Muscle of arm (tissue), 14 donors: ENCODE results near the gene SUCLA2. TPM values are rescaled to one million over a fixed set of nuclear protein-coding genes. Genes with fewer than 3 reads are reported as not detected.
A peak's percentile ranks its signal among the peaks of the same experiment; 100 is the strongest.

Source experiments
- DNase-seq: peaks from one replicate; pipeline ENCODE4 v3.0.0-alpha.2; 2013
- long read RNA-seq, 11 donors: transcript quantifications; one replicate each; lab custom pipeline, GENCODE V29; 2026
- polyA plus RNA-seq, 12 donors: library from polyadenylated mRNA; unstranded; fragments of 120-200 nt; gene quantifications; one replicate each; pipeline ENCODE4 v1.2.1, GENCODE V29; 2013; ENCODE audit not compliant: insufficient read length in 12 of 12

Gene SUCLA2
- polyA plus RNA-seq = 10 to 100 TPM in 11 of 12 donors, not detected in 1; 35.8 to 83.9 (median 73.4) TPM
- long read RNA-seq, donor 1, transcript SUCLA2-219 (11 exons, 2,111 nt) = major isoform, 10 of 25 reads
- long read RNA-seq, donor 1, partial matches to known transcripts = 8 of 25 reads
- long read RNA-seq, donor 1, other reads (novel, unspliced or antisense) = 0 of 25 reads
- long read RNA-seq, donor 2, transcript SUCLA2-219 (11 exons, 2,111 nt) = major isoform, 36 of 78 reads
- long read RNA-seq, donor 2, partial matches to known transcripts = 38 of 78 reads
- long read RNA-seq, donor 2, other reads (novel, unspliced or antisense) = 0 of 78 reads
- long read RNA-seq, donor 3, transcript SUCLA2-219 (11 exons, 2,111 nt) = major isoform, 14 of 33 reads
- long read RNA-seq, donor 3, partial matches to known transcripts = 17 of 33 reads
- long read RNA-seq, donor 3, other reads (novel, unspliced or antisense) = 0 of 33 reads
- long read RNA-seq, donor 4, transcript SUCLA2-219 (11 exons, 2,111 nt) = major isoform, 13 of 32 reads
- long read RNA-seq, donor 4, partial matches to known transcripts = 14 of 32 reads
- long read RNA-seq, donor 4, other reads (novel, unspliced or antisense) = 0 of 32 reads
- long read RNA-seq, donor 5, transcript SUCLA2-219 (11 exons, 2,111 nt) = major isoform, 25 of 44 reads
- long read RNA-seq, donor 5, partial matches to known transcripts = 9 of 44 reads
- long read RNA-seq, donor 5, other reads (novel, unspliced or antisense) = 0 of 44 reads
- long read RNA-seq, donor 6, transcript SUCLA2-219 (11 exons, 2,111 nt) = major isoform, 12 of 33 reads
- long read RNA-seq, donor 6, partial matches to known transcripts = 18 of 33 reads
- long read RNA-seq, donor 6, other reads (novel, unspliced or antisense) = 0 of 33 reads
- long read RNA-seq, donor 7, transcript SUCLA2-219 (11 exons, 2,111 nt) = major isoform, 8 of 20 reads
- long read RNA-seq, donor 7, partial matches to known transcripts = 10 of 20 reads
- long read RNA-seq, donor 7, other reads (novel, unspliced or antisense) = 0 of 20 reads
- long read RNA-seq, donor 8, transcript SUCLA2-219 (11 exons, 2,111 nt) = major isoform, 24 of 30 reads
- long read RNA-seq, donor 8, transcript SUCLA2-205 (4 exons, 710 nt) = minor isoform, 5 of 30 reads
- long read RNA-seq, donor 8, partial matches to known transcripts = 0 of 30 reads
- long read RNA-seq, donor 8, other reads (novel, unspliced or antisense) = 0 of 30 reads
- long read RNA-seq, donor 9, transcript SUCLA2-219 (11 exons, 2,111 nt) = major isoform, 8 of 18 reads
- long read RNA-seq, donor 9, partial matches to known transcripts = 7 of 18 reads
- long read RNA-seq, donor 9, other reads (novel, unspliced or antisense) = 0 of 18 reads
- long read RNA-seq, donor 10, transcript SUCLA2-219 (11 exons, 2,111 nt) = major isoform, 16 of 46 reads
- long read RNA-seq, donor 10, partial matches to known transcripts = 27 of 46 reads
- long read RNA-seq, donor 10, other reads (novel, unspliced or antisense) = 0 of 46 reads
- long read RNA-seq, donor 11, transcript SUCLA2-219 (11 exons, 2,111 nt) = major isoform, 19 of 105 reads
- long read RNA-seq, donor 11, transcript SUCLA2-205 (4 exons, 710 nt) = minor isoform, 5 of 105 reads
- long read RNA-seq, donor 11, partial matches to known transcripts = 68 of 105 reads
- long read RNA-seq, donor 11, other reads (novel, unspliced or antisense) = 12 of 105 reads

GRCh38 chr13:48001114-48001881 lies at the start of gene SUCLA2:
TSS of gene SUCLA2 (minus strand) at chr13:48001273. CDS start at chr13:48001269, 4 bp downstream.
- DNase-seq = peak; percentile 91

GRCh38 chr13:48050550-48050949 lies 49.5 kb upstream of the SUCLA2 start:
- no peak for DNase-seq

- no peak for DNase-seq
These were observed 42.9 kb upstream of the SUCLA2 start for GRCh38 chr13:48043789-48044503.

GRCh38 chr13:48042894-48043293 lies 41.8 kb upstream of the SUCLA2 start:
- DNase-seq = no peak

- DNase-seq = no peak
These were observed 39.8 kb upstream of the SUCLA2 start for GRCh38 chr13:48040896-48041295.

- DNase-seq = no peak
These were observed 39.0 kb upstream of the SUCLA2 start for GRCh38 chr13:48040049-48040448.

GRCh38 chr13:48038761-48039160 lies 37.7 kb upstream of the SUCLA2 start:
- no peak for DNase-seq

- DNase-seq = peak; percentile 98
These were observed 36.5 kb upstream of the SUCLA2 start, which contains the start of gene NUDT15 for GRCh38 chr13:48037346-48038173. TSS of gene NUDT15 (plus strand) at chr13:48037726. CDS start at chr13:48037747, 21 bp downstream.

GRCh38 chr13:48029859-48030258 lies 28.8 kb upstream of the SUCLA2 start:
- no peak for DNase-seq

- no peak for DNase-seq
These were observed 27.0 kb upstream of the SUCLA2 start for GRCh38 chr13:48028066-48028465.

- no peak for DNase-seq
These were observed 18.7 kb upstream of the SUCLA2 start for GRCh38 chr13:48019796-48020195.

GRCh38 chr13:48018637-48019036 lies 17.6 kb upstream of the SUCLA2 start:
- no peak for DNase-seq

GRCh38 chr13:48014359-48014758 lies 13.3 kb upstream of the SUCLA2 start:
- no peak for DNase-seq

- DNase-seq = no peak
These were observed 11.6 kb upstream of the SUCLA2 start for GRCh38 chr13:48012668-48013067.

GRCh38 chr13:48010698-48011097 lies 9.6 kb upstream of the SUCLA2 start:
- no peak for DNase-seq

- no peak for DNase-seq
These were observed 8.2 kb upstream of the SUCLA2 start for GRCh38 chr13:48009284-48009683.

GRCh38 chr13:48006396-48006795 lies 5.3 kb upstream of the SUCLA2 start:
- DNase-seq = no peak

GRCh38 chr13:48004201-48004600 lies 3.1 kb upstream of the SUCLA2 start:
- no peak for DNase-seq
